Effector memory CD8-positive, alpha-beta T cell (primary cell): ENCODE data around the gene CA7.

Experiments
- ATAC-seq: fragments of 150-1000 bp; cut with Tn5 transposase; replicated peaks from 2 replicates; pipeline ENCODE4 v1.10.0; 2021; ENCODE audit warnings: mild to moderate bottlenecking, moderate library complexity
- DNase-seq, 3 experiments: peaks; one replicate each; pipeline ENCODE4 v3.0.0; 2021
- H3K27ac Mint-ChIP-seq, 2 donors: one replicate each; pipeline ENCODE4 v1.8.0; 2022; ENCODE audit warnings: mild to moderate bottlenecking in 2 of 2, mixed read lengths in 2 of 2, moderate library complexity in 2 of 2
- H3K27me3 Mint-ChIP-seq, 2 donors: one replicate each; pipeline ENCODE4 v1.8.0; 2022; ENCODE audit warnings: mixed read lengths in 2 of 2
- H3K36me3 Mint-ChIP-seq: one replicate; pipeline ENCODE4 v1.8.0; 2022; ENCODE audit warnings: mild to moderate bottlenecking, moderate library complexity, mixed read lengths; ENCODE audit not compliant: insufficient read depth
- H3K4me1 Mint-ChIP-seq, 2 donors: one replicate each; pipeline ENCODE4 v1.8.0; 2022; ENCODE audit warnings: low read depth in 2 of 2, mixed read lengths in 2 of 2
- H3K4me3 Mint-ChIP-seq, 2 donors: one replicate each; pipeline ENCODE4 v1.8.0; 2022; ENCODE audit warnings: mild to moderate bottlenecking in 2 of 2, mixed read lengths in 2 of 2, moderate library complexity in 2 of 2
- H3K9me3 Mint-ChIP-seq, 2 donors: one replicate each; pipeline ENCODE4 v1.8.0; 2022; ENCODE audit warnings: mixed read lengths in 2 of 2

CA7 gene

GRCh38 chr16:66849549-66849948, 5.3 kb downstream of the CA7 start:
- peaks cover 16 to 42% of the 10 kb centered on the region in 2 donors for H3K27me3 Mint-ChIP-seq
- H3K27ac Mint-ChIP-seq, result no peak overlapping the region
- ATAC-seq, result no peak
- H3K4me3 Mint-ChIP-seq, result no peak overlapping the region
- H3K36me3 Mint-ChIP-seq, result no peaks in the 10 kb centered on the region
- peaks cover 0 to 3% of the 10 kb centered on the region in 2 donors for H3K4me1 Mint-ChIP-seq
- no peak for DNase-seq
- H3K9me3 Mint-ChIP-seq, result no peaks in the 10 kb centered on the region

GRCh38 chr16:66850115-66850815, 6.1 kb downstream of the CA7 start:
- H3K4me1 Mint-ChIP-seq, result peaks cover 0 to 3% of the 10 kb centered on the region in 2 donors
- H3K4me3 Mint-ChIP-seq, result no peak overlapping the region
- no peak for DNase-seq
- H3K36me3 Mint-ChIP-seq, result no peaks in the 10 kb centered on the region
- no peak overlapping the region for H3K27ac Mint-ChIP-seq
- ATAC-seq, result no peak
- H3K27me3 Mint-ChIP-seq, result peaks cover 13 to 35% of the 10 kb centered on the region in 2 donors
- no peaks in the 10 kb centered on the region for H3K9me3 Mint-ChIP-seq

- peaks cover 2 to 24% of the 10 kb centered on the region in 2 donors for H3K27me3 Mint-ChIP-seq
- no peaks in the 10 kb centered on the region for H3K9me3 Mint-ChIP-seq
- peak overlapping the region in 1 of 2 donors; percentile 60 for H3K27ac Mint-ChIP-seq
- no peaks in the 10 kb centered on the region for H3K36me3 Mint-ChIP-seq
- ATAC-seq, result no peak
- peaks cover 0 to 3% of the 10 kb centered on the region in 2 donors for H3K4me1 Mint-ChIP-seq
- DNase-seq, result no peak
- H3K4me3 Mint-ChIP-seq, result no peak overlapping the region
These were observed 7.2 kb downstream of the CA7 start for GRCh38 chr16:66851166-66851964.

- no peaks in the 10 kb centered on the region for H3K9me3 Mint-ChIP-seq
- no peak overlapping the region for H3K27ac Mint-ChIP-seq
- no peaks in the 10 kb centered on the region for H3K36me3 Mint-ChIP-seq
- H3K4me3 Mint-ChIP-seq, result no peak overlapping the region
- H3K27me3 Mint-ChIP-seq, result peaks cover 0 to 2% of the 10 kb centered on the region in 2 donors
- ATAC-seq, result no peak
- peaks cover 0 to 3% of the 10 kb centered on the region in 2 donors for H3K4me1 Mint-ChIP-seq
- no peak for DNase-seq
These were observed 9.3 kb downstream of the CA7 start for GRCh38 chr16:66853261-66854139.

- no peak overlapping the region for H3K27ac Mint-ChIP-seq
- no peaks in the 10 kb centered on the region for H3K36me3 Mint-ChIP-seq
- no peak for ATAC-seq
- peaks cover 0 to 3% of the 10 kb centered on the region in 2 donors for H3K4me1 Mint-ChIP-seq
- H3K4me3 Mint-ChIP-seq, result no peak overlapping the region
- no peaks in the 10 kb centered on the region for H3K9me3 Mint-ChIP-seq
- no peak for DNase-seq
- no peaks in the 10 kb centered on the region for H3K27me3 Mint-ChIP-seq
These were observed 12.0 kb downstream of the CA7 start for GRCh38 chr16:66856184-66856730.

GRCh38 chr16:66856801-66857200, 12.6 kb downstream of the CA7 start:
- Mint-ChIP-seq H3K27ac (no peak overlapping the region), H3K4me3 (no peak overlapping the region)
- DNase-seq, result no peak

GRCh38 chr16:66857437-66857836, 13.2 kb downstream of the CA7 start:
- Mint-ChIP-seq H3K4me1 (peaks cover 0 to 3% of the 10 kb centered on the region in 2 donors), H3K4me3 (no peak overlapping the region), H3K9me3 (no peaks in the 10 kb centered on the region), H3K27me3 (no peaks in the 10 kb centered on the region), H3K27ac (no peak overlapping the region), H3K36me3 (peaks cover 4% of the 10 kb centered on the region)
- no peak for ATAC-seq
- DNase-seq, result no peak

More at GRCh38 chr16:66856801-66857200, 12.6 kb downstream of the CA7 start:
- Mint-ChIP-seq H3K27me3 (no peaks in the 10 kb centered on the region), H3K9me3 (no peaks in the 10 kb centered on the region), H3K36me3 (no peaks in the 10 kb centered on the region), H3K4me1 (peaks cover 0 to 3% of the 10 kb centered on the region in 2 donors)
- ATAC-seq, result no peak

GRCh38 chr16:66858740-66859396, 14.7 kb downstream of the CA7 start:
- H3K36me3 Mint-ChIP-seq, result peaks cover 4% of the 10 kb centered on the region
- ATAC-seq (no peak), DNase-seq (no peak)
- no peak overlapping the region for H3K27ac Mint-ChIP-seq
- peaks cover 0 to 3% of the 10 kb centered on the region in 2 donors for H3K4me1 Mint-ChIP-seq
- no peak overlapping the region for H3K4me3 Mint-ChIP-seq
- H3K27me3 Mint-ChIP-seq, result no peaks in the 10 kb centered on the region
- H3K9me3 Mint-ChIP-seq, result no peaks in the 10 kb centered on the region

GRCh38 chr16:66859397-66860068, 15.3 kb downstream of the CA7 start:
- no peak for ATAC-seq
- no peak for DNase-seq
- Mint-ChIP-seq H3K36me3 (peaks cover 4% of the 10 kb centered on the region), H3K4me3 (no peak overlapping the region), H3K27ac (no peak overlapping the region), H3K27me3 (no peaks in the 10 kb centered on the region), H3K4me1 (no peaks in the 10 kb centered on the region), H3K9me3 (no peaks in the 10 kb centered on the region)

- ATAC-seq, result no peak
- Mint-ChIP-seq H3K27ac (no peak overlapping the region), H3K4me3 (no peak overlapping the region), H3K4me1 (no peaks in the 10 kb centered on the region), H3K9me3 (no peaks in the 10 kb centered on the region), H3K27me3 (no peaks in the 10 kb centered on the region), H3K36me3 (peaks cover 4% of the 10 kb centered on the region)
- no peak for DNase-seq
These were observed 17.9 kb downstream of the CA7 start for GRCh38 chr16:66862023-66862520.

- Mint-ChIP-seq H3K36me3 (peaks cover 4% of the 10 kb centered on the region), H3K27ac (no peak overlapping the region), H3K4me1 (peaks cover 4 to 6% of the 10 kb centered on the region in 2 donors), H3K27me3 (no peaks in the 10 kb centered on the region), H3K4me3 (no peak overlapping the region), H3K9me3 (no peaks in the 10 kb centered on the region)
- DNase-seq (no peak), ATAC-seq (no peak)
These were observed 19.5 kb downstream of the CA7 start for GRCh38 chr16:66863707-66864106.

GRCh38 chr16:66869424-66869823, 25.2 kb downstream of the CA7 start:
- peaks cover 6% of the 10 kb centered on the region for H3K36me3 Mint-ChIP-seq
- no peaks in the 10 kb centered on the region for H3K27me3 Mint-ChIP-seq
- H3K27ac Mint-ChIP-seq, result no peak overlapping the region
- ATAC-seq (no peak), DNase-seq (no peak)
- no peaks in the 10 kb centered on the region for H3K9me3 Mint-ChIP-seq
- peaks cover 26 to 28% of the 10 kb centered on the region in 2 donors for H3K4me1 Mint-ChIP-seq
- no peak overlapping the region for H3K4me3 Mint-ChIP-seq
